ENCODE results near the gene NCEH1.
A peak's percentile ranks its signal among the peaks of the same experiment; 100 is the strongest.

NCEH1 gene

GRCh38 chr3:172622156-172622555 is 88.7 kb downstream of the NCEH1 start:
- Histone ChIP-seq H3K4me2 (no peak overlapping the region), H3K27me3 (no peaks in the 10 kb centered on the region), H3K27ac (no peak overlapping the region), H3K9me3 (replicated peaks in 1 of 11) (peaks cover 0 to 12% (median 7%) of the 10 kb centered on the region in 11 experiments; a peak in 8 of 22 replicates), H3K36me3 (no peaks in the 10 kb centered on the region), H3K4me3 (no peak overlapping the region), H3K4me1 (peaks cover 0 to 11% (median 0%) of the 10 kb centered on the region in 10 experiments; a peak in 5 of 20 replicates), H4K20me1 (no peaks in the 10 kb centered on the region), H3K9ac (no peak overlapping the region)
- TF ChIP-seq Cebpa-rat (IDR thresholded peaks at IDR 0.05) = no peak

- Histone ChIP-seq H3K4me1 (no peaks in the 10 kb centered on the region; a peak in 1 of 20 replicates), H3K36me3 (peaks cover 0 to 10% (median 0%) of the 10 kb centered on the region in 11 experiments; a peak in 5 of 22 replicates), H3K9ac (no peak overlapping the region), H3K4me3 (no peak overlapping the region), H3K4me2 (no peak overlapping the region), H4K20me1 (no peaks in the 10 kb centered on the region), H3K9me3 (replicated peaks in 1 of 11) (peaks cover 23 to 32% (median 24%) of the 10 kb centered on the region in 11 experiments), H3K27ac (no peak overlapping the region), H3K27me3 (no peaks in the 10 kb centered on the region)
- no peak for TF ChIP-seq Cebpa-rat (IDR thresholded peaks at IDR 0.05)
Measured at GRCh38 chr3:172617976-172618375, 92.9 kb downstream of the NCEH1 start.

GRCh38 chr3:172617013-172617706 is 93.7 kb downstream of the NCEH1 start:
- no peak overlapping the region for H3K9ac ChIP-seq
- H3K36me3 ChIP-seq = peaks cover 0 to 10% (median 0%) of the 10 kb centered on the region in 11 experiments; a peak in 5 of 22 replicates
- peaks cover 27 to 40% (median 29%) of the 10 kb centered on the region in 11 experiments for H3K9me3 ChIP-seq (replicated peaks in 1 of 11)
- H3K27ac ChIP-seq = no peak overlapping the region
- no peaks in the 10 kb centered on the region for H3K27me3 ChIP-seq
- no peak overlapping the region for H3K4me2 ChIP-seq
- TF ChIP-seq Cebpa-rat (IDR thresholded peaks at IDR 0.05) = no peak
- H3K4me3 ChIP-seq = no peak overlapping the region
- no peaks in the 10 kb centered on the region; a peak in 1 of 20 replicates for H3K4me1 ChIP-seq
- no peaks in the 10 kb centered on the region for H4K20me1 ChIP-seq

GRCh38 chr3:172616031-172616461 is 94.8 kb downstream of the NCEH1 start:
- Histone ChIP-seq H3K4me3 (no peak overlapping the region), H3K4me1 (no peaks in the 10 kb centered on the region; a peak in 1 of 20 replicates), H3K9ac (no peak overlapping the region), H3K27me3 (no peaks in the 10 kb centered on the region), H3K9me3 (replicated peaks in 1 of 11) (peaks cover 27 to 50% (median 30%) of the 10 kb centered on the region in 11 experiments), H3K4me2 (peak overlapping the region in 2 of 11 experiments; percentile 2 to 11; a peak in 3 of 22 replicates), H3K36me3 (peaks cover 0 to 10% (median 0%) of the 10 kb centered on the region in 11 experiments; a peak in 5 of 22 replicates), H3K27ac (no peak overlapping the region), H4K20me1 (no peaks in the 10 kb centered on the region)
- TF ChIP-seq Cebpa-rat (IDR thresholded peaks at IDR 0.05) = no peak

- peaks cover 0 to 10% (median 0%) of the 10 kb centered on the region in 11 experiments; a peak in 5 of 22 replicates for H3K36me3 ChIP-seq
- no peak overlapping the region for H3K27ac ChIP-seq
- H3K4me3 ChIP-seq = no peak overlapping the region
- no peaks in the 10 kb centered on the region; a peak in 1 of 20 replicates for H3K4me1 ChIP-seq
- no peak for TF ChIP-seq Cebpa-rat (IDR thresholded peaks at IDR 0.05)
- no peak overlapping the region for H3K9ac ChIP-seq
- H4K20me1 ChIP-seq = no peaks in the 10 kb centered on the region
- H3K4me2 ChIP-seq = no peak overlapping the region
- H3K27me3 ChIP-seq = no peaks in the 10 kb centered on the region
- peaks cover 27 to 57% (median 30%) of the 10 kb centered on the region in 11 experiments for H3K9me3 ChIP-seq (replicated peaks in 1 of 11)
Measured at GRCh38 chr3:172615296-172615695, 95.6 kb downstream of the NCEH1 start.

GRCh38 chr3:172614340-172615274 is 96.3 kb downstream of the NCEH1 start:
- no peaks in the 10 kb centered on the region for H4K20me1 ChIP-seq
- no peaks in the 10 kb centered on the region for H3K27me3 ChIP-seq

GRCh38 chr3:172613845-172614244 is 97.0 kb downstream of the NCEH1 start:
- H3K9ac ChIP-seq = no peak overlapping the region
- H3K27me3 ChIP-seq = no peaks in the 10 kb centered on the region
- no peak overlapping the region for H3K27ac ChIP-seq

More at GRCh38 chr3:172614340-172615274, 96.3 kb downstream of the NCEH1 start:
- Histone ChIP-seq H3K27ac (no peak overlapping the region), H3K9ac (no peak overlapping the region), H3K4me2 (no peak overlapping the region), H3K9me3 (replicated peaks in 1 of 11) (peaks cover 27 to 62% (median 32%) of the 10 kb centered on the region in 11 experiments), H3K4me3 (peak overlapping the region in 1 of 10 experiments; percentile 31; a peak in 1 of 20 replicates), H3K4me1 (no peaks in the 10 kb centered on the region; a peak in 1 of 20 replicates), H3K36me3 (peaks cover 0 to 10% (median 0%) of the 10 kb centered on the region in 11 experiments; a peak in 5 of 22 replicates)
- no peak for TF ChIP-seq Cebpa-rat (IDR thresholded peaks at IDR 0.05)

GRCh38 chr3:172612871-172613678 is 97.8 kb downstream of the NCEH1 start:
- no peak for TF ChIP-seq Cebpa-rat (IDR thresholded peaks at IDR 0.05)

More at GRCh38 chr3:172613845-172614244, 97.0 kb downstream of the NCEH1 start:
- TF ChIP-seq Cebpa-rat (IDR thresholded peaks at IDR 0.05) = no peak
- no peaks in the 10 kb centered on the region; a peak in 1 of 20 replicates for H3K4me1 ChIP-seq
- no peaks in the 10 kb centered on the region for H4K20me1 ChIP-seq
- peaks cover 0 to 10% (median 0%) of the 10 kb centered on the region in 11 experiments; a peak in 5 of 22 replicates for H3K36me3 ChIP-seq
- H3K4me3 ChIP-seq = peak overlapping the region in 1 of 10 experiments; percentile 31; a peak in 1 of 20 replicates
- peaks cover 27 to 58% (median 32%) of the 10 kb centered on the region in 11 experiments for H3K9me3 ChIP-seq (replicated peaks in 1 of 11)
- no peak overlapping the region for H3K4me2 ChIP-seq

More at GRCh38 chr3:172612871-172613678, 97.8 kb downstream of the NCEH1 start:
- no peaks in the 10 kb centered on the region for H3K27me3 ChIP-seq
- peaks cover 0 to under 1% (median 0%) of the 10 kb centered on the region in 10 experiments; a peak in 2 of 20 replicates for H3K4me1 ChIP-seq
- peaks cover 0 to 10% (median 0%) of the 10 kb centered on the region in 11 experiments; a peak in 5 of 22 replicates for H3K36me3 ChIP-seq
- peaks cover 27 to 58% (median 32%) of the 10 kb centered on the region in 11 experiments for H3K9me3 ChIP-seq (replicated peaks in 1 of 11)
- no peak overlapping the region for H3K4me3 ChIP-seq
- no peaks in the 10 kb centered on the region for H4K20me1 ChIP-seq
- H3K9ac ChIP-seq = no peak overlapping the region
- H3K27ac ChIP-seq = no peak overlapping the region
- no peak overlapping the region for H3K4me2 ChIP-seq

Data from BLaER1 treated with 17β-estradiol and CSF1 and Interleukin-3, amounts not matched to agents 10 nM and 100 nM (cell line).